HCT116 (cell line): Measurements from ENCODE around the gene SLC25A52. TPM values are rescaled to one million over a fixed set of nuclear protein-coding genes. Genes with fewer than 3 reads are reported as not detected.

Experiments
- ATAC-seq: fragments of 200-7000 bp; cut with Tn5 transposase; 2 replicates; pipeline ENCODE4 v1.9.1; 2020; ENCODE audit warnings: mild to moderate bottlenecking, moderate library complexity
- BruUV-seq: library from RNA; stranded (reverse); fragments of 400-500 nt; replicated peaks from 2 replicates; lab custom pipeline; 2021; lab: Mats Ljungman, UMichigan
- CTCF ChIA-PET: fragments of 300-600 bp; sonication (Branson Sonifier 250); formaldehyde crosslinking; loops from one replicate; lab custom pipeline; 2021; ENCODE audit warnings: antibody characterized with exemption; lab: Charles Lee
- POLR2A ChIA-PET: fragments of 300-600, 350-600 bp; sonication (Branson Sonifier 250); formaldehyde crosslinking; loops from one replicate; lab custom pipeline; 2021; ENCODE audit warnings: antibody characterized with exemption; lab: Charles Lee
- RAD21 ChIA-PET, 2 experiments: fragments of 300-600 bp; sonication (Branson Sonifier 250); formaldehyde crosslinking; loops; one replicate each; lab custom pipeline; 2023; ENCODE audit warnings: low total read pairs in 2 of 2; ENCODE audit not compliant: uncharacterized antibody in 2 of 2, unreplicated experiment in 2 of 2, low non-redundant PET in 1 of 2; lab: Charles Lee
- DNase-seq: peaks from one replicate; pipeline ENCODE4 v3.0.0-alpha.2; 2010; ENCODE audit warnings: low read depth, low spot score
- H2AFZ ChIP-seq: fragments of 200-600 bp; shearing (Covaris generic), sonication (generic); 2 replicates; pipeline ENCODE4 v1.6.1; 2017; ENCODE audit warnings: low read depth, mixed run types, mixed read lengths, antibody characterized with exemption, low read length; ENCODE audit not compliant: poor library complexity, severe bottlenecking
- H3K27ac ChIP-seq: 2 replicates; pipeline ENCODE4 v1.5.1; 2012; ENCODE audit warnings: low read depth, low read length
- H3K27me3 ChIP-seq: fragments of 200-600 bp; sonication (generic); 2 replicates; pipeline ENCODE4 v1.6.1; 2016; ENCODE audit warnings: mixed run types, low read length, mixed read lengths; ENCODE audit not compliant: insufficient read depth
- H3K36me3 ChIP-seq, 2 experiments: fragments of 200-500 bp in 1 of 2; fragments of 200-600 bp in 1 of 2; sonication (Bioruptor generic) in 1 of 2; sonication (generic) in 1 of 2; 2 replicates each; pipeline versions ENCODE4 v1.5.1 to v1.6.1; 2014 to 2016; ENCODE audit warnings: low read length in 2 of 2, inconsistent platforms in 1 of 2, mixed read lengths in 1 of 2, mixed run types in 1 of 2; ENCODE audit not compliant: insufficient read depth in 2 of 2, control insufficient read depth in 1 of 2
- H3K4me1 ChIP-seq, 2 experiments: fragments of 200-600 bp in 1 of 2; sonication (generic) in 1 of 2; 2 replicates each; pipeline versions ENCODE4 v1.5.1 to v1.6.1; 2012 to 2017; ENCODE audit warnings: low read length in 2 of 2, inconsistent platforms in 1 of 2, mild to moderate bottlenecking in 1 of 2, mixed read lengths in 1 of 2, mixed run types in 1 of 2, moderate library complexity in 1 of 2; ENCODE audit not compliant: insufficient read depth in 2 of 2, control insufficient read depth in 1 of 2
- H3K4me2 ChIP-seq: fragments of 200-600 bp; sonication (generic); 2 replicates; pipeline ENCODE4 v1.6.1; 2017; ENCODE audit warnings: mixed run types, low read length, mixed read lengths
- H3K4me3 ChIP-seq, 2 experiments: fragments of 200-600 bp in 1 of 2; sonication (generic) in 1 of 2; replicated peaks in 1 of 2; 2 replicates each; pipeline ENCODE4 v1.5.1; 2011 to 2016; ENCODE audit warnings: low read length in 2 of 2, control low read depth in 1 of 2, low read depth in 1 of 2, mild to moderate bottlenecking in 1 of 2, mixed read lengths in 1 of 2, mixed run types in 1 of 2
- H3K79me2 ChIP-seq: fragments of 200-600 bp; sonication (generic); 2 replicates; pipeline ENCODE4 v1.6.1; 2017; ENCODE audit warnings: mild to moderate bottlenecking, mixed run types, low read length, moderate library complexity, mixed read lengths; ENCODE audit not compliant: insufficient read depth
- H3K9ac ChIP-seq: fragments of 200-600 bp; sonication (generic); 2 replicates; pipeline ENCODE4 v1.6.1; 2016; ENCODE audit warnings: low read length, mixed read lengths
- H3K9me2 ChIP-seq: fragments of 200-600 bp; sonication (generic), shearing (Covaris generic); 2 replicates; pipeline ENCODE4 v1.6.1; 2017; ENCODE audit warnings: mixed run types, mild to moderate bottlenecking, moderate library complexity; ENCODE audit not compliant: insufficient read depth
- H3K9me3 ChIP-seq, 2 experiments: fragments of 200-500 bp in 1 of 2; fragments of 200-600 bp in 1 of 2; sonication (Bioruptor generic) in 1 of 2; sonication (generic) in 1 of 2; 2 replicates each; pipeline ENCODE4 v1.6.1; 2014 to 2017; ENCODE audit warnings: low read length in 2 of 2, mixed read lengths in 2 of 2, inconsistent platforms in 1 of 2, low read depth in 1 of 2, mild to moderate bottlenecking in 1 of 2, mixed run types in 1 of 2, moderate library complexity in 1 of 2; ENCODE audit not compliant: control insufficient read depth in 1 of 2, insufficient read depth in 1 of 2
- H4K20me1 ChIP-seq: fragments of 200-600 bp; sonication (generic), shearing (Covaris generic); 2 replicates; pipeline ENCODE4 v1.6.1; 2017; ENCODE audit warnings: mixed run types, mild to moderate bottlenecking, moderate library complexity; ENCODE audit not compliant: insufficient read depth
- CBX3 ChIP-seq: IDR thresholded peaks from 2 replicates; pipeline ENCODE4 v1.6.1; 2012; ENCODE audit warnings: low read depth
- FOSL1 ChIP-seq: IDR thresholded peaks from 2 replicates; pipeline ENCODE4 v1.6.1; 2012; ENCODE audit warnings: low read depth
- JUND ChIP-seq: IDR thresholded peaks from 2 replicates; pipeline ENCODE4 v1.6.1; 2012
- POLR2AphosphoS5 ChIP-seq: IDR thresholded peaks from 2 replicates; pipeline ENCODE4 v1.6.1; 2011; ENCODE audit warnings: mild to moderate bottlenecking, low read depth, low read length, moderate library complexity
- TCF7L2 ChIP-seq: IDR thresholded peaks from 2 replicates; pipeline ENCODE4 v1.7.0; 2011; ENCODE audit warnings: borderline replicate concordance, inconsistent platforms; ENCODE audit not compliant: insufficient read depth, insufficient read length; ENCODE audit errors: extremely low read depth
- YY1 ChIP-seq: IDR thresholded peaks from 2 replicates; pipeline ENCODE4 v1.6.1; 2011; ENCODE audit warnings: low read length, low read depth, moderate library complexity, mild to moderate bottlenecking; ENCODE audit not compliant: insufficient replicate concordance; ENCODE audit errors: extremely low read depth
- ZFX ChIP-seq: fragments of 450-650 bp; IDR thresholded peaks from 2 replicates; pipeline ENCODE4 v1.6.1; 2017
- ZNF274 ChIP-seq: fragments of 200-500 bp; sonication (Bioruptor generic); IDR thresholded peaks from 2 replicates; pipeline ENCODE4 v1.6.1; 2014; ENCODE audit warnings: mild to moderate bottlenecking, low read depth, low read length, inconsistent platforms
- intact Hi-C: fragments of 100-400 bp; cut with micrococcal nuclease; formaldehyde crosslinking; loops from 2 replicates; pipeline ENCODE4 v1.10.0; 2022
- total RNA-seq: library from RNA; stranded (reverse); gene quantifications from one replicate; pipeline ENCODE4 v1.2.1, GENCODE V29; 2021; ENCODE audit not compliant: unreplicated experiment
- TF ChIP-seq, protein P1 (sequence below): IDR thresholded peaks from 2 replicates; pipeline ENCODE4 v1.6.1; 2012; ENCODE audit warnings: low read depth

SLC25A52 gene
- total RNA-seq, 1 experiment from 2014 or later = not detected

DNA sequence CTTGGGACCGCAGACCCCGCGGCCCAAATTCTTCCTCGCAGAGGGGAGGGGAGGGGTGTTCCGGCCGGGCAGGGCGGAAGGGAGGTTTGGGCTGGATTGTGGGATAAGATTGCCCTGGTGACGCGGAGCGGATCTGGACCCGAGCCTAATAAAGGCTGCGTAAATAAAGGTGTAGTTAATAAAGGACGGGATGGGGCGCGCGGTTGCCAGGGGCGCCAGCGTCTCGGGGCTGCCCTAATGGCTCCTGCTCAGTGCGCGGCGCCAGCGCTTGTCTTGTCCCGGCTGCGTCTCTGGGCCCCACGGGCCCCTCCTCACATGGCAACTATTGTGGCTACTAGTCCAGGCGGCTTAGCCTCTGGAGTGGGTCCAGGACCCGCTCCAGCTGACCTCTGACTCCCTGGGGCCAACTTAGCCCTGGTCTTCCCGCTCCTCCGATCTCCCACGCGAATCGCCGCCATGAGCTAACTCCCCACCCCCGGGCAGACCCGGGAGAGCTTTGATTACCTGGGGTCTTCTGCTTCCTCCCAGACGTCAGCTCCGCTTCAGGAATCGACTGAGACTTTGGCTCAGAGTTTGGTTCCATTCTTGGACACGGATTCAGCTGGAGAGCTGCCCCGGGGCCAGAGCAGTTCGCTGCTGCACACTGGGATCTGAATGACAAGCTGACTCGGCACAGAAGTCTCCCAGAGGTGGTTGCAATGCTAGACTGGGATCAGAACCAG lies 36.5 kb downstream of the SLC25A52 start:
- no peak overlapping the region for H3K27ac ChIP-seq
- no peaks in the 10 kb centered on the region for H3K4me1 ChIP-seq
- H3K9me2 ChIP-seq = no peaks in the 10 kb centered on the region
- H3K9ac ChIP-seq = no peak overlapping the region
- no peak overlapping the region for H2AFZ ChIP-seq
- no TSS peak for BruUV-seq
- ChIA-PET CTCF (interaction anchor here (1.1 to 1.4 kb wide), 2 partner anchors 9 to 161 kb away, joined by 3 read pairs; no protein-coding TSS in a partner anchor), POLR2A (no interaction called here), RAD21 (no interaction called here)
- no peaks in the 10 kb centered on the region for H3K36me3 ChIP-seq
- no peak overlapping the region for H3K4me2 ChIP-seq
- no peak overlapping the region for H3K4me3 ChIP-seq
- no peak for ATAC-seq
- no peaks in the 10 kb centered on the region for H4K20me1 ChIP-seq
- DNase-seq = no peak
- H3K9me3 ChIP-seq = peaks cover under 1 to 2% of the 10 kb centered on the region in 2 experiments; a peak in 2 of 4 replicates
- H3K27me3 ChIP-seq = no peaks in the 10 kb centered on the region
- H3K79me2 ChIP-seq = no peaks in the 10 kb centered on the region
- intact Hi-C loops = loop anchor here (10.0 kb wide), 3 partner anchors 231 to 749 kb away; no protein-coding TSS in a partner anchor
- TF ChIP-seq, protein P1, sequence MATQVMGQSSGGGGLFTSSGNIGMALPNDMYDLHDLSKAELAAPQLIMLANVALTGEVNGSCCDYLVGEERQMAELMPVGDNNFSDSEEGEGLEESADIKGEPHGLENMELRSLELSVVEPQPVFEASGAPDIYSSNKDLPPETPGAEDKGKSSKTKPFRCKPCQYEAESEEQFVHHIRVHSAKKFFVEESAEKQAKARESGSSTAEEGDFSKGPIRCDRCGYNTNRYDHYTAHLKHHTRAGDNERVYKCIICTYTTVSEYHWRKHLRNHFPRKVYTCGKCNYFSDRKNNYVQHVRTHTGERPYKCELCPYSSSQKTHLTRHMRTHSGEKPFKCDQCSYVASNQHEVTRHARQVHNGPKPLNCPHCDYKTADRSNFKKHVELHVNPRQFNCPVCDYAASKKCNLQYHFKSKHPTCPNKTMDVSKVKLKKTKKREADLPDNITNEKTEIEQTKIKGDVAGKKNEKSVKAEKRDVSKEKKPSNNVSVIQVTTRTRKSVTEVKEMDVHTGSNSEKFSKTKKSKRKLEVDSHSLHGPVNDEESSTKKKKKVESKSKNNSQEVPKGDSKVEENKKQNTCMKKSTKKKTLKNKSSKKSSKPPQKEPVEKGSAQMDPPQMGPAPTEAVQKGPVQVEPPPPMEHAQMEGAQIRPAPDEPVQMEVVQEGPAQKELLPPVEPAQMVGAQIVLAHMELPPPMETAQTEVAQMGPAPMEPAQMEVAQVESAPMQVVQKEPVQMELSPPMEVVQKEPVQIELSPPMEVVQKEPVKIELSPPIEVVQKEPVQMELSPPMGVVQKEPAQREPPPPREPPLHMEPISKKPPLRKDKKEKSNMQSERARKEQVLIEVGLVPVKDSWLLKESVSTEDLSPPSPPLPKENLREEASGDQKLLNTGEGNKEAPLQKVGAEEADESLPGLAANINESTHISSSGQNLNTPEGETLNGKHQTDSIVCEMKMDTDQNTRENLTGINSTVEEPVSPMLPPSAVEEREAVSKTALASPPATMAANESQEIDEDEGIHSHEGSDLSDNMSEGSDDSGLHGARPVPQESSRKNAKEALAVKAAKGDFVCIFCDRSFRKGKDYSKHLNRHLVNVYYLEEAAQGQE = no peak
- no peak for TF ChIP-seq JUND
- TF ChIP-seq TCF7L2 = no peak
- no peak for TF ChIP-seq POLR2AphosphoS5
- no peak for TF ChIP-seq ZFX
- TF ChIP-seq FOSL1 = no peak
- TF ChIP-seq YY1 = no peak
- TF ChIP-seq ZNF274 = no peak
- TF ChIP-seq CBX3 = no peak
